Bronchial epithelial cell (primary cell): ENCODE data around the gene TFIP11. TPM values are rescaled to one million over a fixed set of nuclear protein-coding genes. Genes with fewer than 3 reads are reported as not detected.

ENCODE experiments used
- DNase-seq: peaks from one replicate; pipeline ENCODE4 v3.0.0-alpha.2; 2010; ENCODE audit warnings: low read depth
- FAIRE-seq: peaks from 2 replicates; lab custom pipeline; 2011; peaks lifted over from hg19 to GRCh38; lab: Jason Lieb, UNC
- H3K27me3 ChIP-seq: 2 replicates; pipeline ENCODE4 v1.5.1; 2011; ENCODE audit warnings: low read length; ENCODE audit not compliant: control insufficient read depth, insufficient read depth
- H3K36me3 ChIP-seq: 2 replicates; pipeline ENCODE4 v1.5.1; 2011; ENCODE audit warnings: low read length; ENCODE audit not compliant: control insufficient read depth, insufficient read depth
- H3K4me3 ChIP-seq: 2 replicates; pipeline ENCODE4 v1.5.1; 2011; ENCODE audit warnings: mild to moderate bottlenecking, low read depth, low read length, control low read depth
- total RNA-seq: library from RNA; depleted of rRNA; stranded (reverse); fragments of >200 nt; gene quantifications from 2 replicates; pipeline ENCODE4 v1.2.1, GENCODE V29; 2014
- TF ChIP-seq, protein P1 (sequence below): IDR thresholded peaks from 2 replicates; pipeline ENCODE4 v1.5.1; 2011; ENCODE audit warnings: mild to moderate bottlenecking, moderate library complexity, low read length, control low read depth, inconsistent platforms; ENCODE audit not compliant: insufficient read depth, severe bottlenecking

TFIP11 gene
- total RNA-seq, 1 donor from 2014 or later, result 36.9 TPM

GRCh38 chr22:26501996-26502395 lies 10.3 kb downstream of the TFIP11 start:
- FAIRE-seq (no peak), DNase-seq (no peak)
- Histone ChIP-seq H3K4me3 (no peak overlapping the region), H3K36me3 (peaks cover 36% of the 10 kb centered on the region), H3K27me3 (no peaks in the 10 kb centered on the region)
- TF ChIP-seq, protein P1, sequence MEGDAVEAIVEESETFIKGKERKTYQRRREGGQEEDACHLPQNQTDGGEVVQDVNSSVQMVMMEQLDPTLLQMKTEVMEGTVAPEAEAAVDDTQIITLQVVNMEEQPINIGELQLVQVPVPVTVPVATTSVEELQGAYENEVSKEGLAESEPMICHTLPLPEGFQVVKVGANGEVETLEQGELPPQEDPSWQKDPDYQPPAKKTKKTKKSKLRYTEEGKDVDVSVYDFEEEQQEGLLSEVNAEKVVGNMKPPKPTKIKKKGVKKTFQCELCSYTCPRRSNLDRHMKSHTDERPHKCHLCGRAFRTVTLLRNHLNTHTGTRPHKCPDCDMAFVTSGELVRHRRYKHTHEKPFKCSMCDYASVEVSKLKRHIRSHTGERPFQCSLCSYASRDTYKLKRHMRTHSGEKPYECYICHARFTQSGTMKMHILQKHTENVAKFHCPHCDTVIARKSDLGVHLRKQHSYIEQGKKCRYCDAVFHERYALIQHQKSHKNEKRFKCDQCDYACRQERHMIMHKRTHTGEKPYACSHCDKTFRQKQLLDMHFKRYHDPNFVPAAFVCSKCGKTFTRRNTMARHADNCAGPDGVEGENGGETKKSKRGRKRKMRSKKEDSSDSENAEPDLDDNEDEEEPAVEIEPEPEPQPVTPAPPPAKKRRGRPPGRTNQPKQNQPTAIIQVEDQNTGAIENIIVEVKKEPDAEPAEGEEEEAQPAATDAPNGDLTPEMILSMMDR, result no peak

DNA sequence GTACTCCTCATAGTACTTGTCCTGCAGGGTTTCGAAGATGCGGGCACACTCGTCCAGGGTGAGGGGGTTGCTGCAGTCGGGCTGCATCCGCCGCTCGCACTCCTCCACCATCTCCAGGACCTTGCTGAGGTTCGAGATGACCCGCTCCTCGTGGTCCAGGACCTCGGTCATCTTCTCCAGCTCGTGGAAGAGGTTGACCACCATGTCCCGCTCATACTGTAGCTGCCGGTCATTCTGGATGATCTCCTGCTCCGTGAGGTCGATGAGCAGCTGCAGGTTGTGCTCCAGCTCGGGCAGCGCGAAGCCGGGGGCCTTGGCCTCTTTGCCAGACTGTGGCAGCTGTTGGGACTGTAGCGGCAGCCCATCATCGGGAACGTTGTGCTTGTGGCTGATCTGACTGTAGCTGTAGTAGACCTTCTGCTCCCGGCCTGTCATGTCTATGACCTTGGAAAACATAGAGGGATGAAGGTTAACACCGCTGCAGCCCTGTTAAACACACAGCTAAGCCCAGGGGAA lies 13.0 kb downstream of the TFIP11 start:
- FAIRE-seq (no peak), DNase-seq (no peak)
- no peaks in the 10 kb centered on the region for H3K27me3 ChIP-seq
- no peak overlapping the region for H3K4me3 ChIP-seq
- H3K36me3 ChIP-seq, result peaks cover 33% of the 10 kb centered on the region
- TF ChIP-seq, protein P1, result no peak

DNA sequence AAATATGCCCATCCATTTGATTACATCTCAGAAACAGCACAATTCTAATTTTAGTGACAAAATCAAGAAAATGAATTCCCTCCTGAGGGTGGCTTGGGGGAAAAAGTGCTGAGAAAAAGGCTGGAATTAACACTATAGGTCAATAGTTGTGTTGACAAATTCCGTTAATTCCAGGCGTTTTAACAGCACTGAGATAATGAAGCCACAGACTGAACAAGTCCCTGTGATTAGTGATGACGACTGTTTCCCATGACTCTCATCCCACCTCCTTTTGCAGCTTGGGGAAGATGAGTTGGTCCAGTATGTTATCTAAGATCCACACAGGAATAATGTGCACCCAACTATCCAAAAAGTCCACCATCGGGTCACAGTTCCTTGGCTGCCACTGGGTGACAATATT lies 15.8 kb downstream of the TFIP11 start:
- FAIRE-seq (no peak), DNase-seq (no peak)
- no peak overlapping the region for H3K4me3 ChIP-seq
- TF ChIP-seq, protein P1, result no peak
- H3K27me3 ChIP-seq, result no peaks in the 10 kb centered on the region
- peaks cover 29% of the 10 kb centered on the region for H3K36me3 ChIP-seq

- no peak overlapping the region for H3K4me3 ChIP-seq
- H3K27me3 ChIP-seq, result no peaks in the 10 kb centered on the region
- FAIRE-seq, result no peak
- peaks cover 29% of the 10 kb centered on the region for H3K36me3 ChIP-seq
- TF ChIP-seq, protein P1, result no peak
- DNase-seq, result no peak
Observed at GRCh38 chr22:26494506-26494905, 17.8 kb downstream of the TFIP11 start.

GRCh38 chr22:26492220-26492619 lies 20.1 kb downstream of the TFIP11 start:
- Histone ChIP-seq H3K36me3 (peaks cover 29% of the 10 kb centered on the region), H3K4me3 (no peak overlapping the region), H3K27me3 (no peaks in the 10 kb centered on the region)
- TF ChIP-seq, protein P1, result no peak
- FAIRE-seq (no peak), DNase-seq (peak; percentile 45)

DNA sequence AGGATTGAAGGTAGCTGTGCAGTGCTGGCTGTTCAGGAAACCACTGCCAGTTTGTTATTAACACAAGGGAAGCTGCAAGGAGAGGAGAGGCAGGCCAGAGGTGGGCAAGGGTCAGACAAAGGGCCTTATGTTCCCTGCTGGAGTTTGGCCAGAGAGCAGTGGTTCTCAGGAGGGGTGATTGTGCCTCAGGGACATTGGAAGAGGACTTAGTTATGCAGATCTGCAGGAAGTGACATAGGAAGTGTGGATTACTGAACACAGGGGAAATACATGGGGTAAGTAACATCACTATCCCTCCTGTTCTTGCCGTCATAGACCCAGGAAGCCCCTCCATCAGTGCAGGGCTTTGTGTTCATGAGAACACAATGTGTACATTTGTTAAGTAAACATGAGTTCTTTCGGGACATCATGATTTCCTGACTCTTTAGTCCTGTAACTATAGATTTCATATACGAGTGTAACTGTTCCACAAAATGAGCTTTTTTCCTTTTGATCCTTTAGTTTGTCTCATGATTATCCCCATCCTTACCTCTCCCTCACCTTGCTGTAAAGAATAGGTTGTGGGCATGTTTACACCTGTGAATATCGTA lies 22.7 kb downstream of the TFIP11 start:
- FAIRE-seq, result peak; percentile 18

More for the DNA sequence above, 22.7 kb downstream of the TFIP11 start:
- TF ChIP-seq, protein P1, result no peak
- Histone ChIP-seq H3K27me3 (no peaks in the 10 kb centered on the region), H3K36me3 (peaks cover 18% of the 10 kb centered on the region), H3K4me3 (no peak overlapping the region)
- no peak for DNase-seq
